CD4-positive, alpha-beta T cell (primary cell): ENCODE results near the gene ENSA. TPM values are rescaled to one million over a fixed set of nuclear protein-coding genes. Genes with fewer than 3 reads are reported as not detected.

Experiments used
- ATAC-seq: fragments of 200-7000 bp; cut with Tn5 transposase; one replicate; pipeline ENCODE4 v1.10.0; 2022; ENCODE audit warnings: mild to moderate bottlenecking; ENCODE audit not compliant: poor library complexity
- CTCF ChIA-PET: fragments of 350-600 bp; sonication (Branson Sonifier 250); formaldehyde crosslinking; loops from one replicate; lab custom pipeline; 2021; ENCODE audit warnings: antibody characterized with exemption, inconsistent platforms; lab: Charles Lee
- POLR2A ChIA-PET: fragments of 350-600 bp; sonication (Branson Sonifier 250); formaldehyde crosslinking; loops from one replicate; lab custom pipeline; 2021; ENCODE audit warnings: antibody characterized with exemption, inconsistent platforms; lab: Charles Lee
- DNase-seq, 14 experiments: peaks; one replicate each; pipeline ENCODE4 v3.0.0-alpha.2; 2013 to 2020; ENCODE audit warnings: mixed read lengths in 2 of 14
- H3K27ac ChIP-seq, 2 donors: one replicate each; pipeline versions ENCODE4 v1.5.1 to v1.7.0; 2013; ENCODE audit warnings: low read length in 2 of 2, low read depth in 1 of 2, mild to moderate bottlenecking in 1 of 2
- H3K27me3 ChIP-seq, 2 experiments: 1 replicate in 1 of 2; 2 replicates in 1 of 2; pipeline versions ENCODE4 v1.6.1 to v1.7.0; 2013; ENCODE audit warnings: low read length in 2 of 2, control low read depth in 1 of 2, mild to moderate bottlenecking in 1 of 2, moderate library complexity in 1 of 2; ENCODE audit not compliant: insufficient read depth in 2 of 2, control insufficient read depth in 1 of 2
- H3K36me3 ChIP-seq: one replicate; pipeline ENCODE4 v1.6.1; 2013; ENCODE audit warnings: low read length, control low read depth; ENCODE audit not compliant: insufficient read depth
- H3K4me1 ChIP-seq: one replicate; pipeline ENCODE4 v1.6.1; 2013; ENCODE audit warnings: low read length, control low read depth; ENCODE audit not compliant: insufficient read depth
- H3K4me3 ChIP-seq: one replicate; pipeline ENCODE4 v1.5.1; 2013; ENCODE audit warnings: mild to moderate bottlenecking, low read length, moderate library complexity
- H3K9me3 ChIP-seq, 2 experiments: 1 replicate in 1 of 2; 2 replicates in 1 of 2; pipeline versions ENCODE4 v1.6.1 to v1.7.0; 2013; ENCODE audit warnings: low read length in 2 of 2, mild to moderate bottlenecking in 2 of 2, control low read depth in 1 of 2, moderate library complexity in 1 of 2; ENCODE audit not compliant: control insufficient read depth in 1 of 2, insufficient read depth in 1 of 2
- H3K27ac Mint-ChIP-seq: one replicate; pipeline ENCODE4 v1.8.0; 2020; ENCODE audit warnings: mixed read lengths
- H3K27me3 Mint-ChIP-seq: one replicate; pipeline ENCODE4 v1.8.0; 2021; ENCODE audit warnings: mixed read lengths
- H3K36me3 Mint-ChIP-seq: one replicate; pipeline ENCODE4 v1.8.0; 2021; ENCODE audit warnings: low read depth, mixed read lengths
- H3K4me1 Mint-ChIP-seq: one replicate; pipeline ENCODE4 v1.8.0; 2021; ENCODE audit warnings: low read depth, mixed read lengths
- H3K4me3 Mint-ChIP-seq: one replicate; pipeline ENCODE4 v1.8.0; 2020; ENCODE audit warnings: mild to moderate bottlenecking, mixed read lengths
- H3K9me3 Mint-ChIP-seq: one replicate; pipeline ENCODE4 v1.8.0; 2020; ENCODE audit warnings: mixed read lengths
- intact Hi-C, 2 experiments: fragments of 100-400 bp; cut with DNase I in 1 of 2; cut with micrococcal nuclease in 1 of 2; formaldehyde crosslinking; loops; one replicate each; pipeline versions ENCODE4 v1.15.1 to v1.9.0; 2023 to 2025; cut with DNase I, micrococcal nuclease
- total RNA-seq, 174 experiments: library from RNA in 2 of 174; stranded (reverse) in 2 of 174; gene quantifications; one replicate each; pipeline ENCODE4 v1.2.3 and lab custom pipeline; 2021 to 2026
- TF ChIP-seq, protein P1 (sequence below): fragments of 200-600 bp; IDR thresholded peaks from one replicate; pipeline ENCODE4 v1.8.0; 2022; ENCODE audit warnings: antibody characterized with exemption, mild to moderate bottlenecking

Gene ENSA
- total RNA-seq, 2 experiments from 2014 or later: 132 to 137 TPM

DNA sequence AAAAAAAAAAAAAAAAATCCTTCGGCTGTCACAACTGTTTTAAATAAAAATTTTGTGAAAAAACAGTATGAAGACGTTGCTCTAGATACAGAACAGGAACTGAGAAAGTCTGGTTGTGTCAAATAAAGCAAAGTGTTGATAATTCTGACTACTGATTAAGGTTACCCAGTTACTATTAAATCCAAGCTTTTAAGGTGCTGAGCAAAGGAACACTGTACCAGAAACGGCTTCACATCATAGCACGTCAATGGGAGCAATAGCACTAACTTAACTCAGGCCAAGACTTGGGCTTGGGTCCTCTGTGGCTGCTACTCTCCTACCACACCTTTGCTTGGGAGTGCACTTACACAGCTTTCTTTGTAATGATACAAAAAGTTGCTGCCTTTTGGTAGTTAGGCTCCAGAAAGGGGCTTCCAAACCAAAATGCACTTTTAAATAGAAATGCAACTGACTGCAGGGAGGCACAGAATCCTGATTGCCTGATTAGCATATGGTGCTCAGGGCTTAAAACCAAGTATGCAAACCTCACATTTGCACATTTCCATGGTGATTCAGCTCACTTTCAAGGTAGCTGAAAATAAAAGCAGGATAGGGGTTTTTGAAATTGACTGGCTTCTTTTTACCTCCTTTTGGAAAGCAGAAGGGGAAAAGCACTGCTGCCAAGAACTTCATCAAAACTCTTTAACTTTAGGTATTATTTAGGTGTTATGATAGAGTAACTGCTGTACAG lies 56.3 kb downstream of the ENSA start:
- ChIA-PET POLR2A (interaction anchor here (0.7 to 15.4 kb wide), 7 partner anchors 9 to 209 kb away, joined by 3 to 1538 read pairs (median 5); partner anchors contain the start of genes ENSA, FALEC and RPRD2), CTCF (interaction anchor here (1.1 to 14.2 kb wide), 2 partner anchors 11 to 48 kb away, joined by 5 to 183 read pairs; no protein-coding TSS in a partner anchor)
- Histone ChIP-seq H3K4me3 (peak overlapping the region; percentile 84), H3K27ac (peak overlapping the region; percentile 46 to 97), H3K36me3 (peaks cover 80% of the 10 kb centered on the region), H3K9me3 (no peaks in the 10 kb centered on the region), H3K4me1 (peaks cover 70% of the 10 kb centered on the region), H3K27me3 (no peaks in the 10 kb centered on the region)
- H3K4me1 Mint-ChIP-seq: peaks cover 84% of the 10 kb centered on the region
- no peaks in the 10 kb centered on the region for H3K9me3 Mint-ChIP-seq
- peak in 2 of 14 experiments; percentile 33 to 41 for DNase-seq
- H3K4me3 Mint-ChIP-seq: peak overlapping the region; percentile 86
- H3K36me3 Mint-ChIP-seq: peaks cover 93% of the 10 kb centered on the region
- intact Hi-C loops: loop anchor here in 1 of 2 experiments (1.0 kb wide), 1 partner anchor 10 kb away; no protein-coding TSS in a partner anchor
- H3K27ac Mint-ChIP-seq: peak overlapping the region; percentile 98
- H3K27me3 Mint-ChIP-seq: no peaks in the 10 kb centered on the region
- TF ChIP-seq, protein P1, sequence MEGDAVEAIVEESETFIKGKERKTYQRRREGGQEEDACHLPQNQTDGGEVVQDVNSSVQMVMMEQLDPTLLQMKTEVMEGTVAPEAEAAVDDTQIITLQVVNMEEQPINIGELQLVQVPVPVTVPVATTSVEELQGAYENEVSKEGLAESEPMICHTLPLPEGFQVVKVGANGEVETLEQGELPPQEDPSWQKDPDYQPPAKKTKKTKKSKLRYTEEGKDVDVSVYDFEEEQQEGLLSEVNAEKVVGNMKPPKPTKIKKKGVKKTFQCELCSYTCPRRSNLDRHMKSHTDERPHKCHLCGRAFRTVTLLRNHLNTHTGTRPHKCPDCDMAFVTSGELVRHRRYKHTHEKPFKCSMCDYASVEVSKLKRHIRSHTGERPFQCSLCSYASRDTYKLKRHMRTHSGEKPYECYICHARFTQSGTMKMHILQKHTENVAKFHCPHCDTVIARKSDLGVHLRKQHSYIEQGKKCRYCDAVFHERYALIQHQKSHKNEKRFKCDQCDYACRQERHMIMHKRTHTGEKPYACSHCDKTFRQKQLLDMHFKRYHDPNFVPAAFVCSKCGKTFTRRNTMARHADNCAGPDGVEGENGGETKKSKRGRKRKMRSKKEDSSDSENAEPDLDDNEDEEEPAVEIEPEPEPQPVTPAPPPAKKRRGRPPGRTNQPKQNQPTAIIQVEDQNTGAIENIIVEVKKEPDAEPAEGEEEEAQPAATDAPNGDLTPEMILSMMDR: no peak
- ATAC-seq: no peak

Other genes with a start within 250 kb of the ENSA start
- gene TARS2, start 142.2 kb downstream of the ENSA start, total RNA-seq: 10 to 100 TPM; 22.8 to 25.3 TPM
- under 1 TPM in 1 of 2 experiments, not detected in 1; 0.31 TPM for gene ECM1, start 121.5 kb downstream of the ENSA start, total RNA-seq
- not detected for gene FALEC, start 113.9 kb downstream of the ENSA start, total RNA-seq
- gene ADAMTSL4, start 80.2 kb downstream of the ENSA start, total RNA-seq: under 1 TPM; 0.16 to 0.22 TPM
- gene MCL1, start 50.0 kb downstream of the ENSA start, total RNA-seq: 100 to 1,000 TPM; 737 to 747 TPM
- 1 to 10 TPM; 2.4 to 2.6 TPM for gene GOLPH3L, start 67.5 kb upstream of the ENSA start, total RNA-seq
- gene HORMAD1, start 91.3 kb upstream of the ENSA start, total RNA-seq: not detected
- gene CTSS, start 136.2 kb upstream of the ENSA start, total RNA-seq: 10 to 100 TPM; 83.1 to 83.5 TPM
- gene CTSK, start 178.6 kb upstream of the ENSA start, total RNA-seq: 10 to 100 TPM; 11.2 to 11.8 TPM
- gene ARNT, start 247.0 kb upstream of the ENSA start, total RNA-seq: 10 to 100 TPM; 18.8 to 21.5 TPM